GM12892 (cell line): ENCODE results near the gene IL20RA.

Experiments used
- POLR2A ChIP-seq: IDR thresholded peaks from 2 replicates; pipeline ENCODE4 v1.6.1; 2011; ENCODE audit warnings: low read depth, low read length, control low read depth
- POLR2AphosphoS5 ChIP-seq: IDR thresholded peaks from 2 replicates; pipeline ENCODE4 v1.6.1; 2011; ENCODE audit warnings: low read depth, low read length, control low read depth
- TAF1 ChIP-seq: IDR thresholded peaks from 2 replicates; pipeline ENCODE4 v1.6.1; 2011; ENCODE audit warnings: low read depth, mild to moderate bottlenecking, control low read depth, low read length, borderline replicate concordance

DNA sequence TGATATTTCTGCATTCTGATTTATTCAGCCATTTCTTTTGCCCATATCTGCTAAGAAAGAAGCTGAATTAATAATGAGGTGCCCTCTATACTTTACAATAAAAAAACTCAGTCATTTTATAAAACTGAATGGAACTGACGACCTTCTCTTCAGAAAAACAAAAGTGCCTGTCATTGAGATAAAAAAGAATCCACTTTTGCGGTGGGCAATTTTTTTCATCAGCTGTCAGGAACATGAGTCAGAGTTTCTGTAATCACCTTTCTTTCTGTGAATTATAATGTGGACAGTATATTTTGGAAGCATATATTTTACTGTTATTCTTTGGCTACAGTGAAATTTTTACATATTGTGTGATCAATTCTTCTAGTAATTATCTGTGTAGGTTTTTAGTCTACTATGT is 33.4 kb downstream of the IL20RA start:
- TF ChIP-seq TAF1 (no peak), POLR2AphosphoS5 (no peak), POLR2A (no peak)
